Stomach (tissue), 4 donors: Measurements from ENCODE around the gene ABLIM3.

Experiments
- POLR2A ChIP-seq, 4 donors: fragments of 450-650 bp; IDR thresholded peaks; one replicate each; pipeline ENCODE4 v1.6.1; 2016; ENCODE audit warnings: antibody characterized with exemption in 4 of 4, control low read depth in 2 of 4, mild to moderate bottlenecking in 1 of 4, moderate library complexity in 1 of 4
- TF ChIP-seq, protein P1 (sequence below), 7 experiments: fragments of 450-650 bp in 4 of 7; fragments of 200-600 bp in 3 of 7; sonication (generic) in 3 of 7; IDR thresholded peaks; one replicate each; pipeline ENCODE4 v1.5.1; 2016 to 2019; ENCODE audit warnings: antibody characterized with exemption in 7 of 7, control low read depth in 2 of 7, mild to moderate bottlenecking in 1 of 7

GRCh38 chr5:149141957-149142851 is 911 bp downstream of the ABLIM3 start:
- TF ChIP-seq, protein P1, sequence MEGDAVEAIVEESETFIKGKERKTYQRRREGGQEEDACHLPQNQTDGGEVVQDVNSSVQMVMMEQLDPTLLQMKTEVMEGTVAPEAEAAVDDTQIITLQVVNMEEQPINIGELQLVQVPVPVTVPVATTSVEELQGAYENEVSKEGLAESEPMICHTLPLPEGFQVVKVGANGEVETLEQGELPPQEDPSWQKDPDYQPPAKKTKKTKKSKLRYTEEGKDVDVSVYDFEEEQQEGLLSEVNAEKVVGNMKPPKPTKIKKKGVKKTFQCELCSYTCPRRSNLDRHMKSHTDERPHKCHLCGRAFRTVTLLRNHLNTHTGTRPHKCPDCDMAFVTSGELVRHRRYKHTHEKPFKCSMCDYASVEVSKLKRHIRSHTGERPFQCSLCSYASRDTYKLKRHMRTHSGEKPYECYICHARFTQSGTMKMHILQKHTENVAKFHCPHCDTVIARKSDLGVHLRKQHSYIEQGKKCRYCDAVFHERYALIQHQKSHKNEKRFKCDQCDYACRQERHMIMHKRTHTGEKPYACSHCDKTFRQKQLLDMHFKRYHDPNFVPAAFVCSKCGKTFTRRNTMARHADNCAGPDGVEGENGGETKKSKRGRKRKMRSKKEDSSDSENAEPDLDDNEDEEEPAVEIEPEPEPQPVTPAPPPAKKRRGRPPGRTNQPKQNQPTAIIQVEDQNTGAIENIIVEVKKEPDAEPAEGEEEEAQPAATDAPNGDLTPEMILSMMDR (IDR thresholded peaks at IDR 0.05): no peak
- no peak for TF ChIP-seq POLR2A (IDR thresholded peaks at IDR 0.05)
